Measurements from ENCODE around the gene EPB41. TPM values are rescaled to one million over a fixed set of nuclear protein-coding genes. Genes with fewer than 3 reads are reported as not detected.
"Not testable (repeated sequence)": the region's sequence is repeated elsewhere in the genome, so short reads cannot be mapped to it uniquely, and the experiment has no call there.

The EPB41 gene
- polyA plus RNA-seq, 1 of the 3 experiments (the other 2 are of a cell fraction): 7.4 TPM

- TF ChIP-seq RFX5 (IDR thresholded peaks at IDR 0.05; ENCODE audit: low read length) (no peak), TAF1 (IDR thresholded peaks at IDR 0.05; ENCODE audit: borderline replicate concordance, low read depth, low read length) (no peak), CTCF (IDR thresholded peaks at IDR 0.05) (no peak), RXRA (IDR thresholded peaks at IDR 0.05; ENCODE audit: borderline replicate concordance, low read depth) (no peak), ELF1 (IDR thresholded peaks at IDR 0.05) (no peak), FOXJ3 (CRISPR knock-in tag; IDR thresholded peaks at IDR 0.05) (no peak), FOSL2 (IDR thresholded peaks at IDR 0.05; ENCODE audit: borderline replicate concordance, low read depth) (no peak), IRF3 (IDR thresholded peaks at IDR 0.05; ENCODE audit: low read depth, low read length) (no peak)
- H3K4me2 ChIP-seq: no peak overlapping the region
- no peak overlapping the region for H3K27ac ChIP-seq (ENCODE audit: low read depth in 2 of 2, low read length in 1 of 2)
- no peak overlapping the region for H2AFZ ChIP-seq (ENCODE audit: low read depth)
- peaks cover 0 to 16% of the 10 kb centered on the region in 2 experiments; a peak in 1 of 4 replicates for H3K4me1 ChIP-seq (ENCODE audit: control insufficient read depth in 1 of 2, insufficient read depth in 2 of 2, low read depth in 1 of 2, low read length in 1 of 2)
- no peaks in the 10 kb centered on the region for H3K9me2 ChIP-seq
- POLR2A ChIA-PET: no interaction called here
- WGBS (ENCODE audit: low lambda C conversion rate): 84% methylated on average over 11 of the region's 12 CpGs
- no peak overlapping the region for H3K9ac ChIP-seq
- no peaks in the 10 kb centered on the region for H3K9me3 ChIP-seq
- H4K20me1 ChIP-seq (ENCODE audit: insufficient read depth): no peaks in the 10 kb centered on the region
- CTCF ChIA-PET: interaction anchor here (1.6 to 22.5 kb wide), 3 partner anchors 10 to 162 kb away, joined by 4 to 894 read pairs (median 7); no protein-coding TSS in a partner anchor
- H3K36me3 ChIP-seq (replicated peaks in 1 of 2; ENCODE audit: control insufficient read depth in 1 of 2, insufficient read depth in 2 of 2, low read length in 1 of 2): no peaks in the 10 kb centered on the region
- no peaks in the 10 kb centered on the region for H3K79me2 ChIP-seq (ENCODE audit: insufficient read depth)
- no peak for DNase-seq
- H3K4me3 ChIP-seq (ENCODE audit: low read depth in 2 of 2, low read length in 1 of 2): no peak overlapping the region
- no peaks in the 10 kb centered on the region for H3K27me3 ChIP-seq (ENCODE audit: insufficient read depth)
- no peaks in the 10 kb centered on the region for H3F3A ChIP-seq (replicated peaks; ENCODE audit: insufficient read depth)
These were observed 42.6 kb upstream of the EPB41 start for GRCh38 chr1:28871631-28872401.

GRCh38 chr1:28875134-28875533 is 39.2 kb upstream of the EPB41 start:
- not testable (repeated sequence) for H2AFZ ChIP-seq (ENCODE audit: low read depth); H3K4me3 ChIP-seq (ENCODE audit: low read depth in 2 of 2, low read length in 1 of 2); H3K9me3 ChIP-seq; DNase-seq; H3K79me2 ChIP-seq (ENCODE audit: insufficient read depth); H3K9ac ChIP-seq; H3K27me3 ChIP-seq (ENCODE audit: insufficient read depth); H4K20me1 ChIP-seq (ENCODE audit: insufficient read depth); H3K4me2 ChIP-seq; H3K36me3 ChIP-seq (replicated peaks in 1 of 2; ENCODE audit: control insufficient read depth in 1 of 2, insufficient read depth in 2 of 2, low read length in 1 of 2); H3F3A ChIP-seq (replicated peaks; ENCODE audit: insufficient read depth); H3K27ac ChIP-seq (ENCODE audit: low read depth in 2 of 2, low read length in 1 of 2); H3K9me2 ChIP-seq
- WGBS (ENCODE audit: low lambda C conversion rate): 87% methylated on average over 5 of the region's 5 CpGs
- H3K4me1 ChIP-seq (ENCODE audit: control insufficient read depth in 1 of 2, insufficient read depth in 2 of 2, low read depth in 1 of 2, low read length in 1 of 2): peaks cover 0 to 16% of the 10 kb centered on the region in 2 experiments; a peak in 1 of 4 replicates
- CTCF ChIA-PET: interaction anchor here (1.2 to 22.5 kb wide), 12 partner anchors 9 to 327 kb away, joined by 3 to 894 read pairs (median 26); partner anchors contain the start of genes OPRD1, RNU11, TAF12 and YTHDF2
- POLR2A ChIA-PET: interaction anchor here (1.0 kb wide), 1 partner anchor 293 kb away, joined by 3 read pairs; no protein-coding TSS in a partner anchor

Measured in SK-N-SH (cell line).